Activated CD8-positive, alpha-beta memory T cell treated with anti-CD3 and anti-CD28 coated beads for 1 hour (primary cell): ENCODE measurements around the gene KCNJ5.

Source experiments
- DNase-seq, 2 donors: peaks; one replicate each; pipeline ENCODE4 v3.0.0-alpha.2; 2020; ENCODE audit warnings: low read depth in 1 of 2; ENCODE audit errors: extremely low read depth in 1 of 2

The KCNJ5 gene

GRCh38 chr11:128868841-128869671, 22.1 kb upstream of the KCNJ5 start:
- no peak for DNase-seq

DNA sequence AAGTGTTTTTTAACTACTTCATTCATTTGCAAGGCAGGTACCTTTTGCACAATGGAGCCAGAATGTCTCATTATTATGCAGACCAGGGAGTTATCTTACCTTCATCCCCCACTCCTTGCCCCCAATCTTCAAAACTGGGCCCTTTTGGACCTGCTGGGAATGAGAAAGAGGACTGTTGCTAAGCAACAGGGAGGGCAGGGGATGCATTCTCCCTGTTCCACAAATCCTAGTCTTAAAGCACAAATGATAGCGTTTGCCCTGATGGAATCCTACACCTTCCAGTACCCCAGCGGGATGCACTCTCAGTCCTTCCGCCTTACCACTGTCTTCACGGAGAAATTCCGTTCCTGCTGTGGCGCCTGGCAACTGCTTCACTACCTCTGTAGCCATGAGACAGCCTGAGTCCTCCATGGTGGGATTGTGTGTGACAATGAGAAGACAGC, 20.0 kb upstream of the KCNJ5 start:
- DNase-seq, result no peak

DNA sequence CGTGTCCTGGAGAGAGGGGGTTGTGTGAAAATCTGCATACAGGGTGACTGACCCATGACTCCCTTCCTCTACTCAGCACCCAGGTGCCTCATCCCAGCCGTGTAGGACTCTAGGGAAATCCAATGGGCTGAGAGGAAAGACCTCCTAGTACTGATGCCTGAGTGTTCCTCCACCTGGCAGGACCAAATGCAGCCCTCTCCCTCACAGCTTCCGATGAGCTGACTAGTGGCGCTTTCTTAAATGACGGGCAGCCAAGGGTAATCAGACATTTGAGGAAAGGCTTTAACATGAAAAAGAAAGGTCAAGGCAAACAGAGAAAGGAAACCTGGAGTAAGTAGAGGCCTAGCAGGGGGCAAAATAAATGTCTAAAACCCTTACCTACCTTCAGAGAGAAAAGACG, 19.1 kb upstream of the KCNJ5 start:
- DNase-seq, result no peak

GRCh38 chr11:128872594-128872993, 18.6 kb upstream of the KCNJ5 start:
- no peak for DNase-seq

- DNase-seq, result no peak
These were observed 16.7 kb upstream of the KCNJ5 start for GRCh38 chr11:128874427-128874826.

- no peak for DNase-seq
These were observed 15.0 kb upstream of the KCNJ5 start for GRCh38 chr11:128876133-128876650.

DNA sequence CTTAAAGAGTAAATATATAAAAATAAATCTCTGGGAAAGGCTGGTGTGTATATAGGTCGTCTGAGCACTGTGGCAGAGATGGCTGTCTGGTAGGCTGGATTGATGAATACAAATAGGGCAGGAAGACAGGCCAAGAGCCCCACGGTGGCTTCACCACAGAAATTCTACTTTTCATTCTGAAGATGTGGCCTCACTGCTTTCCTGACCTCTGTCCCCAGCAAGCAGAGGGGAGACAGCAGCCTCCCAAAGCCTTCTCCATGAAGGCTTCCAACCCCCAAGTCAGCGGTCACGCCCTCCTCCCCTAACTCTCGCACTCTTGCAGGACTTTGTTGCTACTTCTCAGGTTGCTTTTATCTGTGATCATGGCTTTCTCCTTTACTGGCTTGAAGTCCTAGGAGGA, 13.4 kb upstream of the KCNJ5 start:
- no peak for DNase-seq

GRCh38 chr11:128878455-128878854, 12.7 kb upstream of the KCNJ5 start:
- DNase-seq, result no peak

GRCh38 chr11:128879817-128880216, 11.3 kb upstream of the KCNJ5 start:
- no peak for DNase-seq

DNA sequence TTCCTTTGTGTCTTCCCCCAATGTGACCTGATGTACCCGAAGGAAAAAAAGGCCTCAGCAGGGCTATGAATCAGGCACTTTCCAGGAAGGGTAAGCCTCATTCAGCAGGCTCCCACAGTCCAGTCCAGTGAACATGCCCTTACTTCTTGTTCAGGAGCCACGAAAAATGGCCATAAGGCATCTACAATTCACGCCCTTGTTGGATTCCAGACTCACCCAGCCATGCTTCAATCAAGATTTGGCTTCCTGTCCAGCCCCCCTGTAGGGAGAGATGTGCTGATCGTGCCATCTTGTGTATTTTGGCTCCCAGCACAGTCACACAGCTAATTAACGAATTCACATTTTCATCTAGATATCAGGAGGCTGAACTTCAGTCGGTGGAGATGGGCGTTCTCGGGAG, 9.9 kb upstream of the KCNJ5 start:
- DNase-seq, result no peak

- no peak for DNase-seq
These were observed 8.7 kb upstream of the KCNJ5 start for GRCh38 chr11:128882451-128882850.

DNA sequence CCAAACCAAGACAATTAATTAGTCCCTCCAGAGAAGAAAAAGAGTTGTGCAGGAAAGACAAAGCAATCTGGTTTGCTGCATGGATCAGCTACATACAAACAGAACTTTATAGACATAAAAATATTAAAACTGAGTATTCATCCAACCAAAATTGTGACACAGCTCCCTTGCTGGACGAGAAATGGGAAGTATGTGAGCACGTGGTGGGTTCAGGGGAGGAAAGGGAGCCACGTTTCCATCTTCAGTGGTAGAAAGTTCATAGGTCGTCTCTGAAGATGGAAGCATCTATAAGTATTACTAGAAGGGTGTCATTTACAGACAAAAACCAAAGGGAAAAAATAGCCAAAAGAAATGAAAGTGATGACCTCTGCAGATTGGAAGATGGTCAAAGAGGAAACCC, 7.1 kb upstream of the KCNJ5 start:
- DNase-seq, result no peak

GRCh38 chr11:128884703-128885338, 6.3 kb upstream of the KCNJ5 start:
- DNase-seq, result peak in 1 of 2 donors; percentile 24

- no peak for DNase-seq
These were observed 4.6 kb upstream of the KCNJ5 start for GRCh38 chr11:128886406-128887124.

DNA sequence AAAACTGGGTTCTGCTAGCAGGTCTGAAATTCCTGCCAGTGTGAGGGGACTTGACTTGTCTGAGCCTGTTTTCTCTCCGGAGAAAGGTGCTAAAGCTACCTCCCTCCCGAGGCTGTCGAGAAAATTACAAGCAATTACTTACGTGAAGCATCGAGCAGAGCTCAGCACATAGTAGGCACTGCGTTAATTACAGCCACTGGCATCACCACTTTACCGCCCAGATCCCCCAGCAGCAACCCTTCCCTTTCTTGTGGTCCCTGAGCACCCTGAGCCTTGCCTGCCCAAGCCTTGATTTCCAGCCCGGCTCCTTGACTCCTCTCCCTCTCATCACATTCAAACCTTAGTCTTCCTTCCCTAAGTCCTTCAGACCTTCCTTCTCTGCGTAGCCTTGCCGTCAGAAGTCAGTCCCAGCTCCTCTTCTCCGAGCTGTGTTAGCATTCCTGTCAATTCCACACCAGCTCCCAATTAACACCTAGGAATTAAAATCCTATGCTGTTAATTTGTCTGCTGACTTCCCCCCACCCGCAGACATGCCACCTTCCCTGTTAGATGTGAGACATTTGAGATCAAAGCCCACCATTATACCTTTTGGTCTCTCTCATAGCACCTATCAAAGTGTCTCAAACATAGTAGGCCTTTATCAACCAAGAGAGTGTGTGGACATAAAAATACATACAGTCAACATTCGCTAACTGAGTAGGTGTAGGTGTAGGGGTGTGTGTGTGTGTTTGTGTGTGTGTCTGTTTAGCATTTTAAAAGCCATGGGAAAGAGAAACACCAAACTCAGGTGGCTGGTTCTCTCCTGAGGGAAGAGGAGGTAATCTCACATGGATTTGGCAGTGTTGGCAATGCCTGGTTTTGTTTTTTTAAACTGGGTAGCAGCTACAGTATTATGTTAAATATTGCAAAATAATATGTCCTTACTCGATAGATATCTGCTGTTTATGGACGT, 2.8 kb upstream of the KCNJ5 start:
- DNase-seq, result no peak

DNA sequence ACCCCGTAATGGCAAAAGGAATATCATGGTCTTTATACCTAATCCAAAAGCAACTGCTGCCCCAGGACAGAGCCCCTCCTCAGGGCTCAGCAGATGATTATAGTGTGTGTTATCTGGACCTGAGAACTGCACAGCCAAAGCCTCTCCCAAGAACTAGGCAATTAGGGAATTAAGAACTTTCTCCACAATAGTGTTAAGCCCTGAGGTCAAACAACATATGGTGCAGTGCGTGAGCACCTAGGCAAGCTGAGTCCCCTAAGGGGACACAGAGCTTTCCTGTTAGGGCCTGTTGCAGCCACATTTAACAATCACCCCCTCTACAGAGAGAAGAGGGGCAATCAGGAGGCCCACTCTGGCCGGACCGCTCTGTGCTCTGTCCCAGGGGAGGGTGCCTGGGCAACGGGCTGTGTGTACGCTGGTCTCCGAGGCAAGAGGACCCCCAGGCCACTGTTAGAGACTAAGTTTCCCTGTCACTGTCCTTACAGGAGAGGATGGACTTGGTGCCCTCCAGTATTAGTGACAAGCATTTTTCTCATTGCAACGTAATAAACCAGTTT, 1.4 kb upstream of the KCNJ5 start:
- no peak for DNase-seq

- no peak for DNase-seq
These were observed 977 bp upstream of the KCNJ5 start for GRCh38 chr11:128890216-128890542.

DNA sequence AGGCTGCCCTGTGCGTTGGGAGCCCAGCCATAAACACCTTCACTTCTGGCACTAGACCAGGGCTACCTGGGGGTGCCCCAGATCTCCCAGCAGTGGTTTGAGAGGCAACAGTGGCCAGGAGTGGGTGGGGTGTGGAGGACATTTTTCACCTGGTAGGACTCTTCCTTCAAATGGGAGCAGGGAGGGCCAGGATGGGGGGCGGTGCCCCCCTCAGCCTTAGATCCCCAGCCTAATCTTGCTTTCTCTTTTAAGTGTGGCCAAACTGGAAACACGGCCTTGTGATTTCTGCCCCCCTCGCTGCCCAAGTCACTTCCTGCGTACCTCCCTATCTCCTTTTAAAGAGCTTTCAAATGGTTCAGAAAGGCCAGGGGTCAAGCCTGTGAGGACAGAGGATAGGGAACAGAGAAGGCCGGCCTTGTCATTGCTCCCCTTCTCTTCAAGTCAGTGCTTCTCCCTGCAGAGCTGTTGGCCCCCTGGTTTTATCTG, 800 bp downstream of the KCNJ5 start:
- DNase-seq, result no peak

DNA sequence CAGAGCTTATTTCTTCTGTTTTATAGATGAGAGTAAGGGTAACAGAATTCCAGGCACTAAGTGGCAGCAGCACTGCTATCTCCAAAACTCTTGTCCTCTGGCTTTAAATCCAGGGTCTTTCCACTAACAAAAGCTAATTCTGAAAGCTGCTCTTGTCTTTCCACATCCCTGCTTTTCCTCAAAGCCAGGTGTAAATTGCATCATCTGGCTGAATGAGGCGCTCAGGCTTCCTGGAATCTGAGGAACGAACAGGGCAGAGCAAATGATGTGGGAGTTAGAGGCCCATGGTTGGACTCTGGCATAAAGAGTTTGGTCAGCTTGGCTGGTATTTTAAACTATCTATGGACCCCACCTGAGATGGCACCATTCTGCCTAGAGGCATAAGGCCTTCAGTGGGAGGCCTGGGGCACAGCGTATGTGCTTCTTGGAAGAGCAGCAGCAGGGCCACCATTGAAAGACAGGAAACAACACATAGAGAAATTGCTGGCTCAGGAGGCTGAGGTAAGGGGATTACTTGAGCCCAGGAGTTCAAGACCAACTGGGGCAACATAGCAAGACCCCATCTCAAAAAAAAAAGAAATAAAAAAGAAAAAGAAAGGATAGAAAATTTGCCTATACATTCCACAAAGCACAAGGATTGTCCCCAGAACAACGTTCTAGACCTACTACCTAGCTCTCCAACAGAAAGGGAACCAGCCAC, 1.9 kb downstream of the KCNJ5 start:
- DNase-seq, result no peak
